Activated CD4-positive, CD25-positive, alpha-beta regulatory T cell treated with anti-CD3 and anti-CD28 coated beads, Interleukin-2, amount 50 U/mL, for 16 hours (primary cell): ENCODE data around the gene PCDHGA2.
"Not testable (repeated sequence)": the region's sequence is repeated elsewhere in the genome, so short reads cannot be mapped to it uniquely, and the experiment has no call there.

Experiments
- DNase-seq: peaks from one replicate; pipeline ENCODE4 v3.0.0-alpha.2; 2020; ENCODE audit warnings: low read depth, low spot score

Gene PCDHGA2

GRCh38 chr5:141346017-141346416 is 7.5 kb downstream of the PCDHGA2 start:
- DNase-seq = not testable (repeated sequence)

GRCh38 chr5:141349917-141350619 is 11.5 kb downstream of the PCDHGA2 start, which contains the start of gene PCDHGB1:
Gene PCDHGB1, plus strand, starts transcription at chr5:141350099. Its CDS starts 162 bp downstream, at chr5:141350261.
- DNase-seq = no peak

- no peak for DNase-seq
These were observed 13.0 kb downstream of the PCDHGA2 start for GRCh38 chr5:141351591-141351990.

GRCh38 chr5:141354900-141355469 is 16.4 kb downstream of the PCDHGA2 start, which contains the start of gene PCDHGA4:
Gene PCDHGA4, plus strand, starts transcription at chr5:141355021. Its CDS starts 87 bp downstream, at chr5:141355108.
- no peak for DNase-seq

- DNase-seq = no peak
These were observed 17.1 kb downstream of the PCDHGA2 start for GRCh38 chr5:141355641-141356040.

- DNase-seq = no peak
These were observed 17.6 kb downstream of the PCDHGA2 start for GRCh38 chr5:141356133-141356532.

- DNase-seq = no peak
These were observed 18.4 kb downstream of the PCDHGA2 start for GRCh38 chr5:141356950-141357349.

- DNase-seq = no peak
These were observed 21.3 kb downstream of the PCDHGA2 start, which contains the start of gene PCDHGB2 for GRCh38 chr5:141359790-141360426. Gene PCDHGB2, plus strand, starts transcription at chr5:141359994. Its CDS starts 142 bp downstream, at chr5:141360136.

- DNase-seq = no peak
These were observed 22.1 kb downstream of the PCDHGA2 start for GRCh38 chr5:141360685-141361084.

- no peak for DNase-seq
These were observed 24.2 kb downstream of the PCDHGA2 start for GRCh38 chr5:141362719-141363118.

- DNase-seq = no peak
These were observed 25.5 kb downstream of the PCDHGA2 start, which contains the start of gene PCDHGA5 for GRCh38 chr5:141363952-141364660. Gene PCDHGA5, plus strand, starts transcription at chr5:141364162. Its CDS starts 169 bp downstream, at chr5:141364331.

- DNase-seq = no peak
These were observed 27.7 kb downstream of the PCDHGA2 start for GRCh38 chr5:141366016-141366896.

GRCh38 chr5:141369994-141370848 is 31.7 kb downstream of the PCDHGA2 start, which contains the start of gene PCDHGB3:
Gene PCDHGB3, plus strand, starts transcription at chr5:141370242. Its CDS starts 153 bp downstream, at chr5:141370395.
- DNase-seq = no peak

- DNase-seq = no peak
These were observed 33.3 kb downstream of the PCDHGA2 start for GRCh38 chr5:141371572-141372475.

- no peak for DNase-seq
These were observed 35.2 kb downstream of the PCDHGA2 start, which contains the start of gene PCDHGA6 for GRCh38 chr5:141373673-141374317. Gene PCDHGA6, plus strand, starts transcription at chr5:141373891. Its CDS starts 193 bp downstream, at chr5:141374084.

- no peak for DNase-seq
These were observed 36.1 kb downstream of the PCDHGA2 start for GRCh38 chr5:141374627-141375026.

GRCh38 chr5:141375444-141376155 is 37.0 kb downstream of the PCDHGA2 start:
- DNase-seq = not testable (repeated sequence)
